Endothelial cell (in vitro differentiated cells): ENCODE results near the gene KCMF1. TPM values are rescaled to one million over a fixed set of nuclear protein-coding genes. Genes with fewer than 3 reads are reported as not detected.

Source experiments
- DNase-seq: peaks from one replicate; pipeline ENCODE4 v3.0.0; 2021; ENCODE audit warnings: low spot score
- H3K27ac Mint-ChIP-seq: one replicate; pipeline ENCODE4 v1.8.0; 2021; ENCODE audit warnings: mixed read lengths, inconsistent platforms; ENCODE audit not compliant: unreplicated experiment
- H3K27me3 Mint-ChIP-seq: one replicate; pipeline ENCODE4 v1.8.0; 2021; ENCODE audit warnings: mild to moderate bottlenecking, moderate library complexity, mixed read lengths, inconsistent platforms; ENCODE audit not compliant: unreplicated experiment
- H3K36me3 Mint-ChIP-seq: one replicate; pipeline ENCODE4 v1.8.0; 2021; ENCODE audit warnings: mild to moderate bottlenecking, low read depth, mixed read lengths, inconsistent platforms; ENCODE audit not compliant: unreplicated experiment
- H3K4me1 Mint-ChIP-seq: one replicate; pipeline ENCODE4 v1.8.0; 2021; ENCODE audit warnings: mild to moderate bottlenecking, mixed read lengths, inconsistent platforms; ENCODE audit not compliant: unreplicated experiment
- H3K4me3 Mint-ChIP-seq: one replicate; pipeline ENCODE4 v1.8.0; 2021; ENCODE audit warnings: mild to moderate bottlenecking, mixed read lengths, inconsistent platforms; ENCODE audit not compliant: unreplicated experiment
- H3K9me3 Mint-ChIP-seq: one replicate; pipeline ENCODE4 v1.8.0; 2021; ENCODE audit warnings: mixed read lengths, inconsistent platforms; ENCODE audit not compliant: unreplicated experiment
- total RNA-seq: library from RNA; stranded (reverse); fragmentation: NEBNext Ultra II Directional; extraction: Animal tissue kit (Norgen Biotek cat#: 25700); gene quantifications from one replicate; pipeline ENCODE4 v1.2.1, GENCODE V29; 2021; ENCODE audit not compliant: unreplicated experiment
- TF ChIP-seq, protein P1 (sequence below): fragments of 200-600 bp; sonication (generic); IDR thresholded peaks from one replicate; pipeline ENCODE4 v1.5.0; 2021; ENCODE audit warnings: antibody characterized with exemption; ENCODE audit not compliant: unreplicated experiment

Gene KCMF1
- total RNA-seq, 1 donor from 2014 or later: 84.6 TPM

DNA sequence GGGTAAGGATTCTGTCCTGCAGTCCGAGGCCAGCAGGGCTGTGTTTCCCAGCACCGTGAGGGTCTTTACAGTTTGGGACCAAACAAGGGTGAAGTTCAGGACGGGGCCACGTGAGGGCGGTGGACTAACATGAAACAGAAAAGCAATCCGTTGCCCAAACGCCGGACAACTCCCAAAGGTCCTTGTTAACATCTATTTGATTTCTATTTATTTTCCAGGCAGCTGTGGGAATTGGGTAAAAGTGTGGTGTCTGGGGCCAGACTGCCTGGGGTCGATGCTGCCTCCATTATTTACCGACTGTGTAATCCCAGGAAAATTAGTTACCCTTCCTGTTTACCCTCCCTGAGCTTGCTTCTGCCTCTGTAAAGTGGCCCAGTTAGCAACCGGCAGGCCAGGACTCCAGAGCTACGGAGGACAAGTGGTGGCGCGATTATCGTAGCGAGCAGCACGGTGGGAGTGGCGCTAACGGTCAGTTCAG lies 96.0 kb downstream of the KCMF1 start:
- H3K36me3 Mint-ChIP-seq: no peaks in the 10 kb centered on the region
- no peaks in the 10 kb centered on the region for H3K4me1 Mint-ChIP-seq
- no peak overlapping the region for H3K27ac Mint-ChIP-seq
- TF ChIP-seq, protein P1, sequence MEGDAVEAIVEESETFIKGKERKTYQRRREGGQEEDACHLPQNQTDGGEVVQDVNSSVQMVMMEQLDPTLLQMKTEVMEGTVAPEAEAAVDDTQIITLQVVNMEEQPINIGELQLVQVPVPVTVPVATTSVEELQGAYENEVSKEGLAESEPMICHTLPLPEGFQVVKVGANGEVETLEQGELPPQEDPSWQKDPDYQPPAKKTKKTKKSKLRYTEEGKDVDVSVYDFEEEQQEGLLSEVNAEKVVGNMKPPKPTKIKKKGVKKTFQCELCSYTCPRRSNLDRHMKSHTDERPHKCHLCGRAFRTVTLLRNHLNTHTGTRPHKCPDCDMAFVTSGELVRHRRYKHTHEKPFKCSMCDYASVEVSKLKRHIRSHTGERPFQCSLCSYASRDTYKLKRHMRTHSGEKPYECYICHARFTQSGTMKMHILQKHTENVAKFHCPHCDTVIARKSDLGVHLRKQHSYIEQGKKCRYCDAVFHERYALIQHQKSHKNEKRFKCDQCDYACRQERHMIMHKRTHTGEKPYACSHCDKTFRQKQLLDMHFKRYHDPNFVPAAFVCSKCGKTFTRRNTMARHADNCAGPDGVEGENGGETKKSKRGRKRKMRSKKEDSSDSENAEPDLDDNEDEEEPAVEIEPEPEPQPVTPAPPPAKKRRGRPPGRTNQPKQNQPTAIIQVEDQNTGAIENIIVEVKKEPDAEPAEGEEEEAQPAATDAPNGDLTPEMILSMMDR: peak; percentile 87
- peaks cover 6% of the 10 kb centered on the region for H3K27me3 Mint-ChIP-seq
- no peaks in the 10 kb centered on the region for H3K9me3 Mint-ChIP-seq
- peak; percentile 85 for DNase-seq
- no peak overlapping the region for H3K4me3 Mint-ChIP-seq

GRCh38 chr2:85071096-85071495 lies 100.1 kb downstream of the KCMF1 start:
- H3K36me3 Mint-ChIP-seq: no peaks in the 10 kb centered on the region
- no peaks in the 10 kb centered on the region for H3K9me3 Mint-ChIP-seq
- H3K4me1 Mint-ChIP-seq: no peaks in the 10 kb centered on the region
- TF ChIP-seq, protein P1: no peak
- DNase-seq: no peak
- H3K27ac Mint-ChIP-seq: no peak overlapping the region
- peaks cover 1% of the 10 kb centered on the region for H3K27me3 Mint-ChIP-seq
- no peak overlapping the region for H3K4me3 Mint-ChIP-seq

DNA sequence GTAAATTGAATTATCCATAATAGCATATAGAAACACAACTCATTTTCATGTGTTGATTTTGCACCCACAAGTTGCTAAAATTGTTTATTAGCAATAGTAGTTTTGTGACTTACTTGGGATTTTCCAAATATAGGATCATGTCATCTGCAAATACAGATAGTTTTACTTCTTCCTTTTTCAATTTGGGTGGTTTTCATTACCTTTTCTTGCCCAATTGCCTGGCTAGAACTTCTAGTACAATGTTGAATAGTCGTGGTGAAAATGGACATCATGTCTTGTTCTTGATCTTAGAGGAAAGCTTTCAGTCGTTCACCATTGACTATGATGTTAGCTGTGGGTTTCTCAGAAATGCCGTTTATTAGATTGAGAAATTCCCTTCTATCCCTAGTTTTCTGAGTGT lies 102.1 kb downstream of the KCMF1 start:
- Mint-ChIP-seq H3K9me3 (no peaks in the 10 kb centered on the region), H3K4me3 (no peak overlapping the region), H3K27ac (no peak overlapping the region), H3K36me3 (no peaks in the 10 kb centered on the region), H3K27me3 (peaks cover 1% of the 10 kb centered on the region), H3K4me1 (no peaks in the 10 kb centered on the region)
- TF ChIP-seq, protein P1: no peak
- no peak for DNase-seq

GRCh38 chr2:85076618-85077274 lies 105.8 kb downstream of the KCMF1 start:
- Mint-ChIP-seq H3K27me3 (no peaks in the 10 kb centered on the region), H3K4me3 (no peak overlapping the region), H3K9me3 (no peaks in the 10 kb centered on the region), H3K36me3 (no peaks in the 10 kb centered on the region), H3K27ac (no peak overlapping the region), H3K4me1 (no peaks in the 10 kb centered on the region)
- DNase-seq: no peak
- TF ChIP-seq, protein P1: no peak

GRCh38 chr2:85077859-85078419 lies 107.0 kb downstream of the KCMF1 start:
- Mint-ChIP-seq H3K9me3 (no peaks in the 10 kb centered on the region), H3K4me3 (no peak overlapping the region), H3K27ac (no peak overlapping the region), H3K36me3 (no peaks in the 10 kb centered on the region), H3K4me1 (no peaks in the 10 kb centered on the region), H3K27me3 (no peaks in the 10 kb centered on the region)
- DNase-seq: no peak
- TF ChIP-seq, protein P1: no peak
